ENCODE measurements around the gene NOMO2.
"Not testable (repeated sequence)": the region's sequence is repeated elsewhere in the genome, so short reads cannot be mapped to it uniquely, and the experiment has no call there.

NOMO2 gene

GRCh38 chr16:18561727-18562314, at the start of gene NOMO2:
TSS of gene NOMO2 (minus strand) at chr16:18562097. CDS start at chr16:18562040, 57 bp downstream.
- not testable (repeated sequence) for DNase-seq (ENCODE audit: low read depth in 2 of 2)

- not testable (repeated sequence) for DNase-seq (ENCODE audit: low read depth in 2 of 2)
These were observed 48.4 kb upstream of the NOMO2 start for GRCh38 chr16:18610147-18610803.

- not testable (repeated sequence) for DNase-seq (ENCODE audit: low read depth in 2 of 2)
These were observed 46.4 kb upstream of the NOMO2 start for GRCh38 chr16:18608271-18608670.

DNA sequence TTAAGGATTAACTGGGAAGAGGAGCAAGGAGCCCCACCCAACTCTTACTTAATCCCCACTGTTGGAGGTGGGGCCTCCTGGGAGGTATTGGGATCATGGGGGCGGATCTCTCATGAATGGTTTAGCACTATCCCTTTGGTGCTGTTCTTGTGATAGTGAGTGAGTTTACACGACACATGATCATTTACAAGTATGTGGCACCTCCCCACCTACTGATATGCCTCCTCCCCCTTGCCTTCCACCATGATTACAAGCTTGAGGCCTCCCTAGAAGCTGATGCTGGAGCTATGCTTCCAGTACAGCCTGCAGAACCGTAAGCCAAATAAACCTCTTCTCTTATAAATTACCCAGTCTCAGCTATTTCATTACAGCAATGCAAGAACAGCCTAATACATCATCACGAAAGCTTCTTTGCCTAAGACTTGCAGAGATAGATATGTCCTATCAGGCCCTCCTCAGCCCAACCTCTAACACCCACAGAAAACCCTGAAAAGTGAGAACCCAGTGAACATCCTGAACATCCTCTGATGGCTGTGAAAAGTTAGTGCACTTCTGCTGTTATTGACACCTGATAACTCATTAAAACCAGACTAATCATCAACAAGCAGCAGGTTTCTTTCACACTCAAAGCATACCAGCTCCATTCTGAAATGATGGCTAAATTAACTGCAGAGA, 41.8 kb upstream of the NOMO2 start:
- not testable (repeated sequence) for DNase-seq (ENCODE audit: low read depth in 2 of 2)

- not testable (repeated sequence) for DNase-seq (ENCODE audit: low read depth in 2 of 2)
These were observed 36.7 kb upstream of the NOMO2 start for GRCh38 chr16:18598582-18598981.

DNA sequence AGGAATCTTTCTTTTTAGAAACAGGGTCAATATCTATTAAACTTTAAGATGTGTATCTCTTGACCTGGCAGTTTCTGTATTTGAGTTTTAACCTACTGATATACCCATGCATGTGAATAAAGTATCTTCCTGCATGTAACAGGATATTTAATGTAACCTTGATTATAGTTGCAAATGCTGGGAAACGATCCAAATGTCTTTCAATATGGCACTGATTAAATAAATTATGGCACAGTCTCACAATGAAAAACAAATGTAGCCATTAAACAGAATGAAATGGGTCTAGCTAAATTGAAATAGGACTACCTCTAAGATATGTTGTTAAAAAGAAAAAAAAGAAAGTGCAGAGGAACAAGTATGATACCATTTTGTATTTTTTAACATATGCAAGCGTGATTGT, 35.8 kb upstream of the NOMO2 start:
- not testable (repeated sequence) for DNase-seq (ENCODE audit: low read depth in 2 of 2)

- peak; percentile 2 to 3 for DNase-seq (ENCODE audit: low read depth in 2 of 2)
These were observed 35.4 kb upstream of the NOMO2 start for GRCh38 chr16:18597319-18597718.

DNA sequence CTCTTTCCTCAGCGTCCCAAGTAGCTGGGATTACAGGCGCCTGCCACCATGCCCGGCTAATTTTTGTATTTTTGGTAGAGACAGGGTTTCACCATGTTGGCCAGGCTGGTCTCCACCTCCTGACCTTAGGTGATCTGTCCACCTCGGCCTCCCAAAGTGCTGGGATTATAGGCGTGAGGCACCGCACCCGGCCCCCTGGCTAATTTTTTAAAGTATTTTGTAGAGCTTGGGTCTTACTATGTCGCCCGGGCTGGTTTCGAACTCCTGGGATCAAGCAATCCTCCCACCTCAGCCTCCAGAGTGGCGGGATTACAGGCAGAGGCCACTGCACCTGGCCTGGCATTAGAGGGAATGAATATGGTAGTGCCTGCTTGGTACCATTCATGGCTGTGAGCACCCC, 33.9 kb upstream of the NOMO2 start:
- not testable (repeated sequence) for DNase-seq (ENCODE audit: low read depth in 2 of 2)

DNA sequence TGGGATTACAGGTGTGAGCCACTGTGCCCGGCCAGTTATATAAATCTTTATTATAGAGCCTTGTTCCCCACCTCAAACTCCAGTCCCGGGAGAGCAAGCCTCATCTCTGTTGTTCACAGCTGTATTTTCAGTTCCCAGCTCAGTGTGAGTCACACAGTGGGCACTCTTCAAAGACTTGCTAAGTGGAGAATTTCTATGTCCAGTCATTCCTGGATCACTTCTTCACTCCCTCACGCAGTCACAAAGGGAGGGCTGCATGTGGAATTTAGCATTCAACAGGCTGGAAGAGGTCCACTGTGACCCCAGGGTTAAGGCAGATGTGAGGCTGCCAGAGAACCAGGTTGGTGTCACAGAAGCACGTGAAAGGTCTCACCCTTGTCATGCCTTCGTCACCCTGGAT, 33.0 kb upstream of the NOMO2 start:
- not testable (repeated sequence) for DNase-seq (ENCODE audit: low read depth in 2 of 2)

DNA sequence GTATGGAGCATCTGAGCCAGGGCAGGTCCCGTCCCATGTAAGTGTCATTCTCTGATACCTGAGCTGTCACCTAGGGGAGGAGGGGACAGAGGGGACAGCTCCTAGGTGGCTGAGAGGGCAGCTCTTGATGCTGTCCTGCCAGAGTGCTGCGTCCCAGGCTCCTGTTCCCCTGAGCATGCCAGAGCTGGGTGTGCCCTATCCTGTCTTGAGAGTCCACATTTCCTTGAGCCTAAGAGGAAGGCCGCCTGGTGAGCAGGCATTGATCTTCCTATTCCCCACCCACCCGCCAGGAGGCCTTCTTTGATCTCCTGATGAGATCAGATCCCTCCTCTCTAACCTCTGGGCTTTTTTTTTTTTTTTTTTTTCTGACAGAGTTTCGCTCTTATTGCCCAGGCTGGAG, 32.0 kb upstream of the NOMO2 start:
- DNase-seq (ENCODE audit: low read depth in 2 of 2) = not testable (repeated sequence)

- not testable (repeated sequence) for DNase-seq (ENCODE audit: low read depth in 2 of 2)
These were observed 31.1 kb upstream of the NOMO2 start for GRCh38 chr16:18592982-18593381.

GRCh38 chr16:18591908-18592307, 30.0 kb upstream of the NOMO2 start:
- peak in 1 of 2 experiments; percentile 12 for DNase-seq (ENCODE audit: low read depth in 2 of 2)

DNA sequence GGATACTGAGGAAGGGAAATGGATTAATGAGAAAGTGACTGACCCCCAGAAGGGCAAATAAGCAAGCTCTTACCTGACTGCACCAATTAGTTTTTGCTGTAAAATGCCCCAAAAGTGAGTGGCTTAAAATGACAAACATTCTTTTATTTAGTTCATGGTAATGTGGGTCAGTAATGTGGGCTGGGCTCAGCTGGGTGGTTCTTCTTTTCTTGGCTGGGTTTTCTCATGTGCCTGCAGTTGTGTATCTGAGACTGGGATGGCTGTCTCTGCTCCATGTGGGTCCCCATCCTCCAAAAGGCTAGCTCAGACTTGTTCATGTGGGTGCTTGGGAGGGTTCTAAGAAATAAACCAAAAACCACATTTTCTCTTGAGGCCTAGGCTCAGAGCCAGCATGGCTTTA, 29.5 kb upstream of the NOMO2 start:
- DNase-seq (ENCODE audit: low read depth in 2 of 2) = not testable (repeated sequence)

DNA sequence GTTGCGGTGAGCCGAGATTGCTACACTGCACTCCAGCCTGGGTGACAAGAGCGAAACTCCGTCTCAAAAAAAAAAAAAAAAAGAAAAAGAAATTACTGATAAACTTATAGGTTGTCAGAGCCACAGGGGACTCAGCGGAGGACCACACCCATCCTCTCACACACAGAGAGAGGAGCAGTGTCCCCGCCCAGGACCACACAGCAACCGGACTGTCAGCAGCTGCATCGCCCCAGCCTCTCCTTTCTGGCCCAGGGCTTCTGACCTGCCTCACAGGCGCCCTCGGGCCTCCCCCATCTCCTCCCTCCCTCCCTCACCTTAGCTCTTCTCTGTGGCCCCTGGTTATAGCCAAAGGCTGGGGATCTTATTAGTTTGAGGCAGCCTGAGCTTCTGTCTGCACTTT, 27.9 kb upstream of the NOMO2 start:
- DNase-seq (ENCODE audit: low read depth in 2 of 2) = not testable (repeated sequence)

DNA sequence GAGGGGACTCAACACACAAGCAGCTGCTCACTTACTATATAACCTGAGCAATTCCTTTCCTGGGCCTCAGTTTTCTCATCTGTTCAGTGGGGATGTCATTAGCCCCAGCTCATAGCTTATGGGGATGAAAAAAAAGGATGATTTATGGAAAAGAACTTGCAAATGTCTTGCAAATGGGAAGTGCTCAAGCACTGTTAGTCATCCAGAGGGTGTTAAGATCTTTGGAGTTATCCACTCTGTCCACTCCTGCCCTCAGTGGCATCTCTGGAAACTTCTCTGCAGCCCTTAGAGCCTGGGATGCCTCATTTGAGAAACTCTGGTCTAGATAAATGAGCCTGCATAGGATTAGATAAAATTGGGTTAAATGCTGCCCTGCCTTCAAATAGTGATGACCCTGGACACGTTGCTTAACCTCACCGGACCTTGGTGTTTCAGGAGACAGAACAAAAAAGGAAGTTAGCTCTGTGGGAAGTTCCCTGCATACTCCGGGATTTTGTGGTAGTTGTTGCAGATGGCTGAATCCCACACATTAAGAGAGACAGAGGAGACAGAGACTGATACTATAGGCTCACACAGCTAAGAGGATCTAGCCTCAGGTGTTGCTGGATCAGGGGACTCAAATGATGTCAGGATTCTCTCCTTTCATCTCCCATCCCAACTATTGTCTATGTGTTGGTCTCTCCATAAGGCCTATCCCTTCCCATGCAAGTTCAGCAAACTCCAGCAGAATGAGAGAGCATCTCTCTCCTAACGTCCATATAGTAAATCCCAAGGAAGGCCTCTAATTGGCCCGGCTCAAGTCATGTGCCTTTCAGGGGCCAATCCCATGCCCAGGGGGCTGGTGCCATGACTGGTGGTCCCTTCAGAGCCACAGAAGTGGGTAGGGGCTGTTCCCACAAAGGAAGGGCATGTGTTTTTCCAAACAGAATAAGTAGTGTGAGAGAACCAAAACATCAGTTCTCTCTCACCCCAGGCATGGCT, 25.0 kb upstream of the NOMO2 start:
- DNase-seq (ENCODE audit: low read depth in 2 of 2) = not testable (repeated sequence)

DNA sequence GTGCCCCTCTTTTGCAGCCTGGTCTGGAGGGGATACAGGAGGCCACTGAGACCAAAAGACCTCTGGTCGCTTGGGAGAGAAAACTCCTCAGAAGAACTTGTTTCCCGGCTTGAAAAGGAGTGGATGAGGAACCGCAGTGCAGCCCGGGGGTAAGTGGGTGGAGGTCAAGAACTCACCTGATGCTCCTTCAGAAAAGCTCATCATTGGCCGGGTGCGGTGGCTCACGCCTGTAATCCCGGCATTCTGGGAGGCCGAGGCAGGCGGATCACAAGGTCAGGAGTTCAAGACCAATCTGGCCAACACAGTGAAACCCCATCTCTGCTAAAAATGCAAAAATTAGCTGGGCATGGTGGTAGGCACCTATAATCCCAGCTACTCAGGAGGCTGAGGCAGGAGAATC, 23.9 kb upstream of the NOMO2 start:
- not testable (repeated sequence) for DNase-seq (ENCODE audit: low read depth in 2 of 2)

DNA sequence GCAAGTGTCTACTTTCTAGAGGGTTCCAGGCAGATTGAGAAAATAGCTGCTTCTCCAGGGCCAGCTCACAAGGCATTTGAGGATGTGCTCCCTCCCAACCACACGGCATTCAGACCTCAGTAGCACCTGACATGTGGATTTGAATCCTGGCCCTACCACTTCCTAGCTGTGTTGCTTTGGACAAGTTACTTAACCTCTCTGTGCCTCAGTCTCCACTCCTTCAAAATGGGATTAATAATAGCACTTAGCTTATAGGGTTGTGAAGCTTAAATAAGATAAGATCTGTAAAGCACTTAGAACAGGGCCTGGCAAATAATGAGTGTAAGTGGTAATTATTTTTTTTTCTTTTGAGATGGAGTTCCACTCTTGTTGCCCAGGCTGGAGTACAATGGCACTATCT, 21.0 kb upstream of the NOMO2 start:
- DNase-seq (ENCODE audit: low read depth in 2 of 2) = no peak

DNA sequence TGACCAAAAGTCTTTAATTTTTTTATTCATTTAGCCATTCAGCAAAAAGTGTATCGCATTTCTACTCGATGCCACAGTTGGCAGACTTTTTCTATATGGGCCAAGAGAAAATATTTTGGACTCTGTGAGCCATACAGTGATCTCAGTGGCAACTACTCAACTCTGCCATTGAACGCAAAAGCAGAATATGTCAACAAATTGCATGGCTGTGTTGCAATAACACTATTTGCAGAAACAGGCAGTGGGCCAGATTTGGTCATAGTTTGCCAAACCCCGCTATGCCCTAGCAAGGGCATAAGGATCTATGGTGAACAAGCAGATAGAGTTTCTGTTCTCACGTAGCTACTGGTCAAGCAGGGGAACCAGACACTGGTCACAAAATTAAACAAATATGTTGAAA, 18.5 kb upstream of the NOMO2 start:
- not testable (repeated sequence) for DNase-seq (ENCODE audit: low read depth in 2 of 2)

DNA sequence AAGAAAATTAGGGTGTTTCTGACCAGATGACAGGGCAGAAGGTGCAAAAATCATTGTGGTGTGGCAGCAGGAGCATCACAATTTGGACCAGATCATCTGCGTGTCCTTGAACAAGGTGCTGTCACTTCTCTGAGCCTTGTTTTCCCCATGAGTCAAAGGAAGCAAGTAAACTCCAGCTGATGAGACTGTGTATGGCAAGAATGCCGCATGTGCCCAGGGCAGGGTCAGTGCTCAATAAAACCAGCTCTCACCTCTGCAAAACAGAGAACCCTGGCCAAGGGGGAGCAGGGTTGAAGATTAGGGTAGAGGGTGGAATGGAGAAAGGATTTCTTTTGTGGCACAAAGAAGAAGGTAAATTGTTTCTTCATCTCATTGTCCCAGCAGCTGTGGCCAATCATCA, 17.4 kb upstream of the NOMO2 start:
- DNase-seq (ENCODE audit: low read depth in 2 of 2) = not testable (repeated sequence)

GRCh38 chr16:18577942-18578341, 16.0 kb upstream of the NOMO2 start:
- not testable (repeated sequence) for DNase-seq (ENCODE audit: low read depth in 2 of 2)

GRCh38 chr16:18575945-18576344, 14.0 kb upstream of the NOMO2 start:
- DNase-seq (ENCODE audit: low read depth in 2 of 2) = not testable (repeated sequence)

Measured in fibroblast of skin of left quadriceps (primary cell).